H1 (cell line): Measurements from ENCODE around the gene IKZF1. TPM values are rescaled to one million over a fixed set of nuclear protein-coding genes. Genes with fewer than 3 reads are reported as not detected.

ENCODE experiments used
- CTCF ChIA-PET: fragments of 300-600 bp; sonication (Branson Sonifier 250); formaldehyde crosslinking; loops from one replicate; lab custom pipeline; 2021; ENCODE audit not compliant: partially characterized antibody; lab: Charles Lee
- POLR2A ChIA-PET: fragments of 300-600 bp; sonication (Branson Sonifier 250); formaldehyde crosslinking; loops from one replicate; lab custom pipeline; 2021; ENCODE audit warnings: inconsistent platforms; ENCODE audit not compliant: partially characterized antibody; lab: Charles Lee
- DNase-seq, 2 experiments: peaks; one replicate each; pipeline versions ENCODE4 v3.0.0 to v3.0.0-alpha.2; 2010 to 2022; ENCODE audit warnings: low spot score in 2 of 2, low read depth in 1 of 2, mixed read lengths in 1 of 2
- FAIRE-seq: peaks from 2 replicates; lab custom pipeline; 2011; peaks lifted over from hg19 to GRCh38; lab: Jason Lieb, UNC
- H2AFZ ChIP-seq: 2 replicates; pipeline ENCODE4 v1.8.1; 2012; ENCODE audit warnings: low read length, inconsistent platforms
- H2AK5ac ChIP-seq: 2 replicates; pipeline ENCODE4 v1.6.1; 2013; ENCODE audit warnings: low read depth, low read length
- H2BK120ac ChIP-seq: replicated peaks from 2 replicates; pipeline ENCODE3; 2013; ENCODE audit warnings: low read depth, low read length, inconsistent platforms
- H2BK12ac ChIP-seq: 2 replicates; pipeline ENCODE4 v1.6.1; 2013; ENCODE audit warnings: low read depth, low read length
- H2BK15ac ChIP-seq: 2 replicates; pipeline ENCODE4 v1.6.1; 2013; ENCODE audit warnings: low read length
- H2BK20ac ChIP-seq: 2 replicates; pipeline ENCODE4 v1.6.1; 2013; ENCODE audit warnings: low read length
- H2BK5ac ChIP-seq: 2 replicates; pipeline ENCODE4 v1.6.1; 2013; ENCODE audit warnings: low read depth, low read length
- H3K14ac ChIP-seq: 2 replicates; pipeline ENCODE4 v1.6.1; 2013; ENCODE audit warnings: inconsistent platforms; ENCODE audit not compliant: insufficient read length
- H3K18ac ChIP-seq: 2 replicates; pipeline ENCODE4 v1.6.1; 2013; ENCODE audit warnings: low read length; ENCODE audit errors: extremely low read depth
- H3K23ac ChIP-seq: 2 replicates; pipeline ENCODE4 v1.6.1; 2013; ENCODE audit warnings: inconsistent platforms; ENCODE audit not compliant: insufficient read length
- H3K23me2 ChIP-seq: 2 replicates; pipeline ENCODE4 v1.6.1; 2013; ENCODE audit warnings: low read depth, low read length
- H3K27ac ChIP-seq: 2 replicates; pipeline ENCODE4 v1.6.1; 2011; ENCODE audit warnings: low read depth, low read length, inconsistent platforms
- H3K27me3 ChIP-seq, 4 experiments: replicated peaks in 1 of 4; 1 replicate in 1 of 4; 2 replicates in 3 of 4; pipeline versions ENCODE4 v1.6.1 to v1.8.1; 2011 to 2013; ENCODE audit warnings: low read length in 3 of 4, mild to moderate bottlenecking in 3 of 4, inconsistent platforms in 2 of 4, mixed read lengths in 2 of 4, moderate library complexity in 1 of 4; ENCODE audit not compliant: control insufficient read depth in 3 of 4, insufficient read depth in 3 of 4; ENCODE audit errors: extremely low read depth in 1 of 4
- H3K36me3 ChIP-seq, 4 experiments: 2 replicates each; pipeline versions ENCODE4 v1.6.1 to v1.8.1; 2011 to 2013; ENCODE audit warnings: mild to moderate bottlenecking in 4 of 4, low read length in 3 of 4, moderate library complexity in 2 of 4, control low read depth in 1 of 4, inconsistent platforms in 1 of 4; ENCODE audit not compliant: insufficient read depth in 4 of 4, control insufficient read depth in 2 of 4
- H3K4ac ChIP-seq: replicated peaks from 2 replicates; pipeline ENCODE3; 2013; ENCODE audit warnings: low read length, low read depth, mixed read lengths, inconsistent platforms; ENCODE audit not compliant: insufficient read length
- H3K4me1 ChIP-seq, 4 experiments: replicated peaks in 1 of 4; 1 replicate in 1 of 4; 2 replicates in 3 of 4; pipeline versions ENCODE4 v1.6.1 to v1.8.1; 2011 to 2013; ENCODE audit warnings: low read length in 3 of 4, inconsistent platforms in 2 of 4, mixed read lengths in 1 of 4; ENCODE audit not compliant: insufficient read depth in 4 of 4, control insufficient read depth in 3 of 4
- H3K4me2 ChIP-seq, 2 experiments: 2 replicates each; pipeline versions ENCODE4 v1.6.1 to v1.8.1; 2011 to 2013; ENCODE audit warnings: low read depth in 2 of 2, low read length in 2 of 2, control low read depth in 1 of 2, inconsistent platforms in 1 of 2, mild to moderate bottlenecking in 1 of 2; ENCODE audit not compliant: insufficient read depth in 1 of 2
- H3K4me3 ChIP-seq, 4 experiments: fragments of 200-600, 300-600 bp in 1 of 4; sonication (generic), shearing (Covaris generic), sonication (Bioruptor Twin) in 1 of 4; 2 replicates each; pipeline versions ENCODE4 v1.5.1 to v1.8.1; 2011 to 2016; ENCODE audit warnings: low read length in 4 of 4, low read depth in 3 of 4, control low read depth in 2 of 4, inconsistent platforms in 2 of 4, mild to moderate bottlenecking in 2 of 4, mixed read lengths in 1 of 4, moderate library complexity in 1 of 4; ENCODE audit not compliant: insufficient read depth in 2 of 4; ENCODE audit errors: extremely low read depth in 1 of 4
- H3K56ac ChIP-seq: replicated peaks from 2 replicates; pipeline ENCODE3; 2013; ENCODE audit warnings: low read depth, mild to moderate bottlenecking, mixed read lengths, low read length, inconsistent platforms; ENCODE audit not compliant: insufficient read length
- H3K79me1 ChIP-seq: 2 replicates; pipeline ENCODE4 v1.6.1; 2013; ENCODE audit warnings: low read depth, low read length, control low read depth
- H3K79me2 ChIP-seq, 2 experiments: 2 replicates each; pipeline versions ENCODE4 v1.6.1 to v1.8.1; 2012 to 2013; ENCODE audit warnings: low read length in 2 of 2, mild to moderate bottlenecking in 2 of 2, inconsistent platforms in 1 of 2; ENCODE audit not compliant: insufficient read depth in 2 of 2, control insufficient read depth in 1 of 2
- H3K9ac ChIP-seq, 4 experiments: replicated peaks in 1 of 4; 1 replicate in 1 of 4; 2 replicates in 3 of 4; pipeline versions ENCODE4 v1.6.1 to v1.8.1; 2011 to 2013; ENCODE audit warnings: low read depth in 3 of 4, low read length in 3 of 4, control low read depth in 2 of 4, mild to moderate bottlenecking in 2 of 4, moderate library complexity in 2 of 4, inconsistent platforms in 1 of 4; ENCODE audit errors: extremely low read depth in 1 of 4
- H3K9me3 ChIP-seq, 2 experiments: 2 replicates each; pipeline versions ENCODE4 v1.6.1 to v1.8.1; 2012 to 2013; ENCODE audit warnings: mild to moderate bottlenecking in 2 of 2, moderate library complexity in 2 of 2, control low read depth in 1 of 2, inconsistent platforms in 1 of 2, low read depth in 1 of 2, low read length in 1 of 2, mixed read lengths in 1 of 2; ENCODE audit not compliant: insufficient read depth in 2 of 2
- H4K20me1 ChIP-seq, 2 experiments: replicated peaks in 1 of 2; 2 replicates each; pipeline versions ENCODE3 to v1.8.1; 2011 to 2013; ENCODE audit warnings: inconsistent platforms in 2 of 2, low read length in 2 of 2, mild to moderate bottlenecking in 1 of 2; ENCODE audit not compliant: insufficient read depth in 2 of 2, control insufficient read depth in 1 of 2
- H4K5ac ChIP-seq: 2 replicates; pipeline ENCODE4 v1.6.1; 2013; ENCODE audit warnings: low read length, low read depth, mixed read lengths, inconsistent platforms; ENCODE audit not compliant: insufficient read length
- H4K8ac ChIP-seq: 2 replicates; pipeline ENCODE4 v1.8.0; 2013; ENCODE audit warnings: mild to moderate bottlenecking, moderate library complexity, low read length, inconsistent platforms; ENCODE audit not compliant: insufficient read depth; ENCODE audit errors: extremely low read depth
- H4K91ac ChIP-seq: replicated peaks from 2 replicates; pipeline ENCODE3; 2013; ENCODE audit warnings: low read length, mixed read lengths, inconsistent platforms; ENCODE audit not compliant: insufficient read length
- CBX8 ChIP-seq: fragments of 300-800, 300-1000 bp; sonication (generic); IDR thresholded peaks from 2 replicates; pipeline ENCODE4 v1.7.1; 2016; ENCODE audit warnings: low read depth, low read length, borderline replicate concordance
- CTBP2 ChIP-seq: IDR thresholded peaks from 2 replicates; pipeline ENCODE4 v1.7.0; 2011; ENCODE audit warnings: borderline replicate concordance, mild to moderate bottlenecking, moderate library complexity, mixed read lengths, low read length; ENCODE audit not compliant: insufficient read depth, insufficient read length
- GABPA ChIP-seq: IDR thresholded peaks from 2 replicates; pipeline ENCODE4 v1.6.1; 2011; ENCODE audit warnings: mild to moderate bottlenecking, low read length, moderate library complexity, borderline replicate concordance; ENCODE audit not compliant: insufficient read depth
- KDM1A ChIP-seq: fragments of 200-600, 300-600 bp; sonication (generic); IDR thresholded peaks from 2 replicates; pipeline ENCODE4 v1.7.1; 2016; ENCODE audit warnings: mild to moderate bottlenecking, low read length, borderline replicate concordance
- KDM4A ChIP-seq: IDR thresholded peaks from one replicate; pipeline ENCODE4 v1.7.1; 2012; ENCODE audit warnings: low read depth, mild to moderate bottlenecking, moderate library complexity, low read length, inconsistent platforms; ENCODE audit not compliant: severe bottlenecking
- NRF1 ChIP-seq: IDR thresholded peaks from 2 replicates; pipeline ENCODE4 v1.6.1; 2011; ENCODE audit warnings: mild to moderate bottlenecking, low read depth, low read length, improper control_type of control experiment
- PHF8 ChIP-seq: fragments of 200-600 bp; sonication (generic); conservative IDR thresholded peaks from 2 replicates; pipeline ENCODE4 v1.7.1; 2012; ENCODE audit warnings: low read depth, mild to moderate bottlenecking, inconsistent platforms, low read length, moderate library complexity
- POLR2AphosphoS5 ChIP-seq: IDR thresholded peaks from 2 replicates; pipeline ENCODE4 v1.6.1; 2011; ENCODE audit warnings: low read depth, low read length
- POU5F1 ChIP-seq: IDR thresholded peaks from 2 replicates; pipeline ENCODE4 v1.6.1; 2011; ENCODE audit warnings: low read depth, mild to moderate bottlenecking, low read length, moderate library complexity
- RFX5 ChIP-seq: IDR thresholded peaks from 2 replicates; pipeline ENCODE4 v1.6.1; 2011; ENCODE audit warnings: low read depth, low read length, improper control_type of control experiment, borderline replicate concordance
- TCF12 ChIP-seq: IDR thresholded peaks from 2 replicates; pipeline ENCODE4 v1.6.1; 2011; ENCODE audit warnings: low read depth, mild to moderate bottlenecking, low read length
- YY1 ChIP-seq: IDR thresholded peaks from 2 replicates; pipeline ENCODE4 v1.6.1; 2011; ENCODE audit warnings: low read depth, mild to moderate bottlenecking, low read length
- WGBS, 2 experiments: shearing (Covaris generic) in 1 of 2; methylation state at CpG; one replicate each; pipeline versions ENCODE4 v1.1.6 to v1.1.7; 2013 to 2015; ENCODE audit warnings: low lambda C conversion rate in 2 of 2, mixed read lengths in 2 of 2, inconsistent platforms in 1 of 2, low coverage in 1 of 2, missing lambda C conversion rate in 1 of 2; ENCODE audit not compliant: insufficient replicate concordance in 2 of 2, insufficient coverage in 1 of 2, insufficient read length in 1 of 2; ENCODE audit errors: extremely low coverage in 1 of 2, missing lambda C conversion rate in 1 of 2; 5-methylcytosine and 5-hydroxymethylcytosine counted together
- polyA plus RNA-seq, 7 experiments: library from polyadenylated mRNA; depleted of rRNA in 3 of 7; stranded (reverse) in 5 of 7; unstranded in 2 of 7; fragments of >200 nt in 5 of 7; fragments of 200-250 nt in 2 of 7; gene quantifications; 1 replicate in 5 of 7; 2 replicates in 1 of 7; 4 replicates in 1 of 7; pipeline versions ENCODE4 v1.2.1 to v1.2.3, GENCODE V29; 2011 to 2013; ENCODE audit warnings: missing spikeins in 2 of 7, mixed read lengths in 2 of 7
- total RNA-seq: library from RNA; stranded (reverse); fragmentation: NEBNext Ultra II Directional; extraction: Animal tissue kit (Norgen Biotek cat#: 25700); gene quantifications from 2 replicates; pipeline ENCODE4 v1.2.1, GENCODE V29; 2021
- TF ChIP-seq, protein P1 (sequence below): IDR thresholded peaks from 2 replicates; pipeline ENCODE4 v1.6.1; 2012; ENCODE audit warnings: inconsistent platforms

IKZF1 gene
- total and polyA plus RNA-seq, 2 of the 8 experiments (the other 6 are each of a cell fraction or from before 2014, with no cell fraction given): 0.74 to 1.5 TPM

DNA sequence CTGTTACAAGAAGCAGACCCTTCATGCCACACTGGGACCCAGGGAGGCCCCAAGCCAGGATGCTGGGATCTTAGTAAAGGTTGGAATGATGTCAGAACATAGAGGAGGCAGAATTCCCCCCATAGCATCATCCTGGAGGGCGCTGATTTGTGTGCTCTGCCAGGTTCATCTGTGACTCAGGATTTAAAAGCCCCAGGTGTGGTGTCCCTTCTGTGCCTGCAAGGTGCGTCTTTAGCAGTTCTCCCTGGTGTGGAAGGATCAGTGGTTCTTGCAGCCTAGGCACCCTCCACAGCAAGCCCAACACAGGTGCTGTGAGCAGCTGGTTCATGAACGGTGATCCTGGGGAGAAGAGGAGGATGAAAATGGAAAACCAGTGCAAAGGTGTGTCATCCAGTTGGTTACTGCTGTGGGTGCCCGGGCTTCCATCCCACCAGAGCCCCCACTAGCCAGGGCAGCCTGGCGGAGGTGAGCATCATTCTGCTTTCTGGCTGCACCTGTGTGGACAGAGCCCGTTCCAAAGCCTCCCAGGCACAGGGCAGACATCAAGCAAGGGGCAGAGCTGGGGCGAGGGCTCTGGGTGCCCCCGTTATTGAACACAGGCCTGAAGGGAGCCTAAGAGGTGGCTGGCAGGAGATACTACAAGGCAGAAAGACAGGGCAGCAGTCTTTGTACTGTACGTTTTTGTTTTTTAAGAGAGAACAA lies 49.5 kb downstream of the IKZF1 start:
- Histone ChIP-seq H3K79me1 (no peaks in the 10 kb centered on the region), H3K23ac (no peak overlapping the region), H3K27me3 (no peaks in the 10 kb centered on the region), H3K79me2 (no peaks in the 10 kb centered on the region), H4K5ac (no peak overlapping the region), H3K18ac (no peak overlapping the region), H2BK12ac (no peak overlapping the region), H3K23me2 (no peaks in the 10 kb centered on the region), H2AK5ac (no peak overlapping the region), H3K36me3 (no peaks in the 10 kb centered on the region), H4K91ac (no peak overlapping the region), H3K4me3 (no peak overlapping the region), H3K4me1 (no peaks in the 10 kb centered on the region), H2BK15ac (no peak overlapping the region), H3K27ac (no peak overlapping the region), H3K4me2 (no peak overlapping the region), H3K4ac (no peak overlapping the region), H3K14ac (no peak overlapping the region), H3K9ac (no peak overlapping the region), H2BK120ac (no peak overlapping the region), H2BK20ac (no peak overlapping the region), H4K8ac (no peak overlapping the region), H3K9me3 (no peaks in the 10 kb centered on the region), H2AFZ (no peak overlapping the region), H4K20me1 (no peaks in the 10 kb centered on the region), H3K56ac (no peak overlapping the region), H2BK5ac (no peak overlapping the region)
- FAIRE-seq (no peak), DNase-seq (no peak)
- ChIA-PET POLR2A (no interaction called here), CTCF (interaction anchor here (3.0 kb wide), 1 partner anchor 15 kb away, joined by 10 read pairs; no protein-coding TSS in a partner anchor)
- WGBS, 2 experiments: 91% methylated on average over 9 of the region's 9 CpGs; no CpG with 5 or more reads in 1 of the 2 experiments
- TF ChIP-seq CBX8: no peak
- no peak for TF ChIP-seq PHF8
- TF ChIP-seq KDM4A: no peak
- TF ChIP-seq NRF1: no peak
- TF ChIP-seq, protein P1, sequence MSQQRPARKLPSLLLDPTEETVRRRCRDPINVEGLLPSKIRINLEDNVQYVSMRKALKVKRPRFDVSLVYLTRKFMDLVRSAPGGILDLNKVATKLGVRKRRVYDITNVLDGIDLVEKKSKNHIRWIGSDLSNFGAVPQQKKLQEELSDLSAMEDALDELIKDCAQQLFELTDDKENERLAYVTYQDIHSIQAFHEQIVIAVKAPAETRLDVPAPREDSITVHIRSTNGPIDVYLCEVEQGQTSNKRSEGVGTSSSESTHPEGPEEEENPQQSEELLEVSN: no peak
- no peak for TF ChIP-seq POU5F1
- TF ChIP-seq YY1: no peak
- no peak for TF ChIP-seq KDM1A
- TF ChIP-seq RFX5: no peak
- TF ChIP-seq GABPA: no peak
- TF ChIP-seq CTBP2: no peak
- no peak for TF ChIP-seq POLR2AphosphoS5
- TF ChIP-seq TCF12: no peak
